GM12873 (cell line): ENCODE data around the gene ZBTB7C.

Experiments
- TF ChIP-seq, protein P1 (sequence below): IDR thresholded peaks from 2 replicates; pipeline ENCODE4 v1.5.1; 2012; ENCODE audit warnings: low read depth, mild to moderate bottlenecking, moderate library complexity, low read length, control low read depth; ENCODE audit not compliant: insufficient read depth; ENCODE audit errors: missing control alignments

Gene ZBTB7C

DNA sequence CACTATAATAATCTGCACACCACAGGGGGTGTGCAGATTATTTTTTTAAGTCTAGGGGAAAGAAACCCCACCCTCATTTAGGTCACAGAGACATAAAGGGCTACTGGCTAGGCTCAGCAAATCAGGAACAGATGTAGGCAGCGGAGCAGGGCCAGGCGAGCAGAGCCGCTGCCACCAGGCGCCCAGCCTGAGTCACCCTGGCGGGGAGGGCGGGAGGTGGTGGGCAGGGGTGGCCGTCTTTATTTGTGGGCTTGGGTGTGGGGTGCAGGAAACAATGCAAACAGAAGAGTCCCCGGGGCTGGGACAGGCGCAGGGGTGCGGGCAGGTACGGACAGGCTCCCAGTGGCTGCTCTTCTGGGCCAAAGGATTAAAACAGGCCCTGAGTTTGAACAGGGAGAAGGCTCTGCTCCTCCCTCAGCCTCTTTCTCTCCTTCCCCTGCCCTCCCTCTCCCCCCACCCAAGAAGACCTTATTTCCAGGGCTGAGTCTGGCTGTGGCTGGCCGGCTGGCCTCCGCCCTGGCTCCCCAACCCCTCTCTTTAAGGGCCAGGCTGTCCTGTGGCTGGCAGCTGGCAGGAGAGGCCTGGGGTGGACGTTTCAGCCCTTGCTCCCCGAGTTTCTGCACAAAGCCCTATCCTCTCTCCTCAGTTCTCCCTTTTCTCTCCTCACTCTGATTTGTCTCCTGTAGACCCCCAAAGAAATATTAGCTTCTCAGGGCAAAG, 335.8 kb downstream of the ZBTB7C start:
- TF ChIP-seq, protein P1, sequence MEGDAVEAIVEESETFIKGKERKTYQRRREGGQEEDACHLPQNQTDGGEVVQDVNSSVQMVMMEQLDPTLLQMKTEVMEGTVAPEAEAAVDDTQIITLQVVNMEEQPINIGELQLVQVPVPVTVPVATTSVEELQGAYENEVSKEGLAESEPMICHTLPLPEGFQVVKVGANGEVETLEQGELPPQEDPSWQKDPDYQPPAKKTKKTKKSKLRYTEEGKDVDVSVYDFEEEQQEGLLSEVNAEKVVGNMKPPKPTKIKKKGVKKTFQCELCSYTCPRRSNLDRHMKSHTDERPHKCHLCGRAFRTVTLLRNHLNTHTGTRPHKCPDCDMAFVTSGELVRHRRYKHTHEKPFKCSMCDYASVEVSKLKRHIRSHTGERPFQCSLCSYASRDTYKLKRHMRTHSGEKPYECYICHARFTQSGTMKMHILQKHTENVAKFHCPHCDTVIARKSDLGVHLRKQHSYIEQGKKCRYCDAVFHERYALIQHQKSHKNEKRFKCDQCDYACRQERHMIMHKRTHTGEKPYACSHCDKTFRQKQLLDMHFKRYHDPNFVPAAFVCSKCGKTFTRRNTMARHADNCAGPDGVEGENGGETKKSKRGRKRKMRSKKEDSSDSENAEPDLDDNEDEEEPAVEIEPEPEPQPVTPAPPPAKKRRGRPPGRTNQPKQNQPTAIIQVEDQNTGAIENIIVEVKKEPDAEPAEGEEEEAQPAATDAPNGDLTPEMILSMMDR = no peak

DNA sequence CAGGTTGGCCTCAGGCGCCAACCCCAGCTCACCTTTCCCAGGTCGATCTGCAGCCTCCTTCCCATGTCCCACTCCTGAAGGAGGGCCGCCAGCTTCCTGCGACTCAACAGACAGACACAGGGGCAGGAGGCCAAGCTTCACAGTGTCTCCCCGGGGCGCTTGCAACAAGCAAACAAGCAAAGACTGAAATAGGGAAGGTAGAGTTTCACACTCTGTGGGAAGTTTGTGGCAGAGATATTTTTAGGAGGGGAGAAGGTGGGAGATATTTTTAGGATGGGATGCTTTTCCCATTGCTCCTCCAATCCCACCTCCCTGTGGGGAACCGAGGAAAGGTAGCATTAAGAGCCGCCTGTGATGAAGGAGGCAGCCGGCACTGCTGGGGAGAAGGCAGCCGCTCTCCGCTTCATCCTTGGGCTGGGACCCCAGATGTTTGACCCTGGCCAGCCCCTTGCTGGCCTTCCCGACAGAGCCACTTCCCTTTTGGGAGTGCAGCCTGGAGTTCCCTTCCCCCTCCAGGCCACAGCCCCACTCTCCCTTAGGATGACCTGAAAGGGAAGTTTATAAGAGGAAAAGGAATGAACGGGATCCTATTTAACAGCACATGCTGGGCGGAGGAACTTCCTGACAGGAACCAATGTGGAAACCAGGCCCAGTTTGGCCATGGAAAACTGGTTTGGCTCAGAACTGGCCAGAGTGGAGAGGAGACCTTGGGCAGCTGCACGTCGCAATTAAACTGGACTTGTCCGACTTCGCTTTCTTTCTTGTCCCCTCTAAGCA, 336.6 kb downstream of the ZBTB7C start:
- TF ChIP-seq, protein P1 = no peak

DNA sequence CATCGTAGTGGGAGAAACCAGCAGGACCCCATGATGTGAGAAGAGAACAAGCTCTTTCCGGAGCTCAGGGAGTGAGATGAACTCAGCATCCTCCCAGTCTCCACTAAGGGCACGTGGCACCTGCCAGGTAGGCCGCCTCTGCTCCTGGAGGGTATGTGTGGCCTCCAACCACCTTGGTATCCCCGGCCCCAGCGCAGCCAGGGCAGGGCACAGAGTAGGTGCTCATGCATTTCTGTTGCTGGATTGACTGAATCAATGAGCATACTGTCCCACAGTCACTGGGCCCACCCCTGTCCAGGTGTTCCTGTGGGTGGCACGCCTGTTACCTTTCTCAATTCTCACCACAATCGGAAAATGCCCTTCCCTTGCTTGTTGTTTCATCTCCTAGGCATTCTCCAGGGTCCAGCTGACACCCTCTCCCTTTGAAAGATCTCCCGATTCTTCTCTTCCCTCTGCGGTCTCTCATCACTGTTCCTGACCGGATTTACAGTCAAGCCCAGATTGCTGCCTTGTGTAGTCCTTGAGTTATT, 340.2 kb downstream of the ZBTB7C start:
- TF ChIP-seq, protein P1 = no peak

DNA sequence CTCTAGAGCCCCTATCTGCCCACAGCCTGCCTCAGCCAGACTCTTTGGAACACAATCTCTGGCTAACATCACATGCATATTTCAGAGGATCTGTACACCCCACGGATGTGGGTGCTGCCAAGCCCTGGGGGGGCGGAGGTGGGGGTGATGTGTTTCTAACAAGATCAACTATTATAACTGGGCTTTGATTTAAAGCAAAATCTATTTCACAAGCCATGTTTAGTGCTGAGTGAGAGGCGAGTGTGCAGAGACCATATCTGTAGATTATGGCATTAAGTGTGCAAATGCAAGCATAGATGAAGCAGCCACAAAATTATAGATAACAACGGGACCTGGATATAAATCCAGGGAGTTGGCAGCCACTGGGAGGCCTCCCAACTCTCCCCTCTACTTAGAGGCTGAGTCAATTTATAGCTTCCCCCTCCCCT, 342.9 kb downstream of the ZBTB7C start:
- TF ChIP-seq, protein P1 = no peak

DNA sequence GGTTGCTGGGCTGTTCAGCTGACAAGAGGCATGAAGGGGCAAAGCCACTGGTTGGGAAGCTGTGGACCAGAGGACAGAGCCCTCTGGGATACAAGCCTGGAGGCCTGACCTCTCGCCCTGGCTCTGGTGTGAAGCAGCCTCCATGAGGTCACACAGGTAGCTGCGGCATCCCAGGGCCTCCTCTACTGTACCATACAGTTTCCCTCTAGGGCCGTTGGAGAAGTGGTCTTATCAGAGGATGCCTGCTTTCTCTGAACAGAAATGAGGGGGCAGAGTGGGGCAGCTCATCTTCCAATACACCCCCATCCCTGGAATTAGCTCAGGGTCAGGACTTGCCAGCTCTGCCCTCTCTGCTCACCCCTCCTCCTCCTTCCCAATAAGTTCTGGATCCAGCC, 343.6 kb downstream of the ZBTB7C start:
- TF ChIP-seq, protein P1 = no peak

DNA sequence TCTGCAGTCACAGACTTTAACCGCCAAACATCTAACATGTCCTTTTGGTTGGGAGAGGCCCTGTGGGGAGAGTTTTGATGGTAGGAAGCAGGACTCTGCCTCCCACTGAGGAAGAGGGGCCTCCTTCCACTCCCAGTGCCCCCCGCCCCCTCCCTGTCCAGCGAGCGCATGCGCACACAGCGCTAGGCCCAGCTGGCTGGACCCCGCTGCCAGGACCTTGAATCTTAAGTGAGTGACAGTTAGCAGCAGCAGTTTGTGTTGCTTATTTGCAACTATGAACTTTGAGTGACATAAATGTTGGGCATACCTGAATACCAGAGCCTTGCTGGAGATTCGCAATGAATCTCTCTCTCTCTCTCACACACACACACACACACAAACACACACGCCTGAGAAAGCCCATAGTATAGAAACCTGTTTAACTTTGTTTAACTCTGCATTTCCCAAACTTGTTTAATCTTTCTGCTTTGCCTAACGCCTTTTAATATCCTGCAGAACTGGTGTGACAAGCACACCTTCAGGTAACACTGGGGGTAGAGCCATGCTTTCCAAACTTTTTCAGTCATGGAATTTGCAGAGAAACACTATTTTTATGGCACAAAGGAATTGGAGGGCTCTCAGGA, 344.1 kb downstream of the ZBTB7C start:
- TF ChIP-seq, protein P1 = no peak
